Measurements from ENCODE around the gene CNP.

CNP gene

GRCh38 chr17:41942626-41943373 is 23.8 kb upstream of the CNP start:
- no peak for DNase-seq

DNA sequence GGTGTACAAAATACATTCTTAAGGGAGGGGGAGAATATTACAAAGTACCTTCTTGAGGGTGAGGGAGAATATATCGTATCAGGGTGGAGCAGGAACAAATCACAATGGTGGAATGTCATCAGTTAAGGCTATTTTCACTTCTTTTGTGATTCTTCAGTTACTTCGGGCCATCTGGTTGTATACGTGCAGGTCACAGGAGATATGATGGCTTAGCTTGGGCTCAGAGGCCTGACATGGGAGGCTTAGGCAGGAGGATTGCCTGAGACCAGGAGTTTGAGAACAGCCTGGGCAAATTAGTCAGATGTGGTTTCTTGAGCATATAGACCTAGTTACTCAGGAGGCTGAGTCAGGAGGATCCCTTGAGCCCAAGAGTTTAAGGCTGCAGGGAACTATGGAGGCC is 23.1 kb upstream of the CNP start:
- DNase-seq: no peak

GRCh38 chr17:41944943-41945342 is 21.7 kb upstream of the CNP start:
- no peak for DNase-seq

- no peak for DNase-seq
These were observed 17.7 kb upstream of the CNP start for GRCh38 chr17:41948762-41949460.

DNA sequence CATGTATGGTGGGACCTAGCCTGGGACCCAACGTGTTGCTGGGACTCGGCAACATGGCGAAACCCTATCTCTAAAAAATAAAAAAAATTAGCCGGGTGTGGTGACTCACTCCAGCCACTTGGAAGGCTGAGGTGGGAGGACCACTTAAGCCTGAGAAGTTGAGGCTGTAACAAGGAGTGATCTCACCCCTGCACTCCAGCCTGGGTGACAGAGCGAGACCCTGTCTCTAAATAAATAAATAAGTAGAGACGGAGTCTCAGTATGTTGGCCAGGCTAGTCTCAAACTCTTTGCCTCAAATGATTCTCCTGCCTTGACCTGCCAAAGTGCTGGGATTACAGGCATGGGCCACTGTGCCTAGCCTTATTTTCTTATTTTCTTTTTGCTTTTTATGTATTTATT is 10.1 kb upstream of the CNP start:
- no peak for DNase-seq

- DNase-seq: no peak
These were observed 9.3 kb upstream of the CNP start for GRCh38 chr17:41957031-41957868.

DNA sequence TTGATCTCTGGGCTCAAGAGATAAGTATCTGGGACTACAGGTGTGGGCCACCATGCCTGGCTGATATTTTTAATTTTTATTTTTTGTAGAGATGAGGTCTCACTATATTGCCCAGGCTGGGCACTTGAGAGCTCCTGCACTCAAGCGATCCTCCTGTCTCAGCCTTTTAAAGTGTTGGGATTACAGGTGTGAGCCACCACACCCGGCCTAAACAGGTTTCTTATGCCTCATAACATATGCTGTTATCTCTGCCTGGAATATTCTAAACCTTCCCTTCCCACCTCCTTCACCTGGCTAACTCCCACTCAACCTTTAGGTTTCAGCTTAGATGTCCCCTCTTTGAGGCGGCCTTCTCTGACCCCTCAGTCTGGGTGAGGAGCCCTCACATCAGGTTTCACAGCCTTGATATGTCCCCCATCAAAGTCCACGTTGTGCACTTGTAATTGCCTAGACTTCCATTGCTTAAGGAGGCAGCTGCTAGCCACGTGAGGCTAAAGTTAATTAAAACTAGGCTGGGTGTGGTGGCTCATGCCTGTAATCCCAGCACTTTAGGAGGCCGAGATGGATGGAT is 8.6 kb upstream of the CNP start:
- no peak for DNase-seq

DNA sequence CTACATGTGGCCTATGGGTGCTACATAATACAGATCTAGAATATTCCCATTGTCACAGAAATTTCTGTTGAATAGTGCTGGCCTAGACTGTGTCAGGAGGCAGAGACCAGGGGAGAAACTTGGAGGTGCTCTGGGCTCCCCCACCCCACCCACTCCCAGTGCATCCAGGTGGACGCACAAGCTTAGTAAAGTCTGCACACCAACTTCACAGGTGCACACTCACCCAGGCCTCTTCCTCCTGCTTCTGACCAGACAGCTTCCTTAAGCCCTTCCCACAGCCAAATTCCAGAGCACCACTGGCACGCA is 7.6 kb upstream of the CNP start:
- no peak for DNase-seq

DNA sequence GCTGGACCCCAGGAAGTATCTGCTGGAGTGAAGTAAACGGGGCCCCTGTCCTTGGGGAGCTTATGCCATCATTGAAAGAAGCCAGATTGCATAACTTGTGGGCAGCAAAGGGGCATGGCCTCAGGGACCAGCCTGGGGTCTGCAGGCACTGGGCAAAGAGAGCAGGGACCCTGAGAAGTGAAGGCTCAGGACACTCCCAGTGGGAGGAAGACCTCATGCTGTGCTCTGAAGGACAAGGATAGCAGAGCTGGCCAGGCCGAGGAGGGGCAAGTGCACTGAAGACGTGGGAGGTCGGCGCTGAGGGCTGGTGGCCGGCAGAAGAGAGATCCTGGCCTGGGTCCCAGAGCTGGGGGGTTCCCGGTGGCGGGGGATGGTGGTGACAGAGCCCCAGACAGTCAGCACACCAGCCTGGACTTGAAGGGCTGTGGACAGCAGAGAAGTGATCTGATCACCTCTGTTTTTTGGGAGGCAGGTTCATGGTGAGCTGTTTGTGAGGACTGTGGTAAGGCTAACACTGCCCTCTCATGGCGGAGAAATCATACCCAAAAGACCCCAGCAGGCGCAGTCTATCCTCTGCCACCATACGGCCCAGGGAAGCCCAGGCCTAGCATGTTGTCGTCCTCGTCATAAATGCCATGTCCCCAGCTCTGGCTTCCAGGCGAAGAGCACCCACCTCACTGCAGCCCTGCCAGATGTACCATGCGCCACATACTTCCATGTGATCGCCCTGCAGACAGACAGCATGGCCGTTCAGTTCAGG is 7.1 kb upstream of the CNP start:
- DNase-seq: no peak

GRCh38 chr17:41962111-41962510 is 4.5 kb upstream of the CNP start:
- no peak for DNase-seq

DNA sequence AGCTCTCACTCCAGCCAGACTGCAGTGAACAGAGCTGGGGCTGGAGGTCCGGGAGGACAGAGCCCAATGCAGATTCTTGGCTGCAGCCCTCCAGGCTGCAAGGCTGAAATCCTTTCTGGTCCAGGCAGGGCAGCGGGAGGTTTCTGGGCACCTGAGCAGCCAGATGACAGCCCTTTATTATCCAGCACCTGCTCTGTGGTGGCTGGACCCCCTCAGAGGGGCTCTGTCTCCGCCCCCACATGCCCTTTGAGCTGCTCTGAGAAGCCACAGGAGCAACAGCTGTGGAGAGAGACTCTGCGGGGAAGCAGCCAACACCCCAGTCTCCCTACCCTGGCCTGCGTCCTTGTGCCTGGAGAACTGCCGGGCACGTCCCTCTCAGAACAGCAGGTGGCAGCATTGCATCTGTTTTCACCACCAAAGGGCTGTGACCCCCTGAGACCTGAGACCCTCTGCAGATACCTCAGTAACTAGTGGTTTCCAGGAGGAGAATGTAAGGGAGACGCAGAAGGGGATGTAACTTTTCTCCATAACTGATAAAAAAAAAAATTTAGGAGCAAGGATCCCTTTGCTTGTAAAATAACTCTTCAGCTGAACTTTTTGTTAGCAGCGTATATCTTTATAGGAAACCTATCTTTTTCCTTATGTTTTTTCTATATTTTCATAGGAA is 3.7 kb upstream of the CNP start:
- peak; percentile 61 for DNase-seq

DNA sequence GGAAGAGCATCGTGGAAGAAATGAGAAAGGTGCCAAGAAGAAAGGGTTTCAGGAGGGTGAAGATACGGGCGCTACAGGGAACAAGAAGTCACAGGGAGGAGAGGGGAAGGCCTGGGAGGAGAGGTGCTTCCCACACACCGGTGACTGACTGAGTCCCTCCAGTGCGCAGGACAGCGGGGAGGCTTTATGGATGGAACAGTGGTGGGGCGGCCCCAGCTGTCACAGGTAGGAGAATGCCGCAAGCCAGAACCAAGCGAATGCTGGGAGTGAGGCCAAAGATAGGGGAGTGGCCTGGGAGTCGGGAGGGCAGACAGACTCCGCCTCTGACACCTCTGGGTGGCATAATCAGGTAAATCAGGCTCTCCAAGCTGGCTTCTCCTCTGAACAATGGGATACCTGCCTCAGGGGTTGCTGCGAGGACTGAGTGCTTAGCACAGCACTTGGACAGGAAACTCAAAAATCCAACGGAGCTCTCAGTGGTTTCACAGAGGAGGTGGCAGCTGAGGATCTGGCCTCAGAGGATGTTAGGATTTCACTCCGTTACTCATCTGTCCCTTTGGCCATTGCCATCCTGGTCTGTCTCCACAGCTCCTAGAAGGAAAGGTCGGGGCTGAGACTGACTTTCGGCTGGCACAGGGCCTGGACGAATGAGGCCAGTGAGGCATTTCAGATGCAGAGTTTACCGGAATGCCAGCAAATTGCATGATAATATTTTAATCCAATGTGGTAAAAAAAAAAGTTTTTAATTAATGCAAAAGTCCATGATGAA is 717 bp upstream of the CNP start:
- peak; percentile 92 for DNase-seq

- DNase-seq: no peak
These were observed 736 bp downstream of the CNP start for GRCh38 chr17:41967141-41967920.

DNA sequence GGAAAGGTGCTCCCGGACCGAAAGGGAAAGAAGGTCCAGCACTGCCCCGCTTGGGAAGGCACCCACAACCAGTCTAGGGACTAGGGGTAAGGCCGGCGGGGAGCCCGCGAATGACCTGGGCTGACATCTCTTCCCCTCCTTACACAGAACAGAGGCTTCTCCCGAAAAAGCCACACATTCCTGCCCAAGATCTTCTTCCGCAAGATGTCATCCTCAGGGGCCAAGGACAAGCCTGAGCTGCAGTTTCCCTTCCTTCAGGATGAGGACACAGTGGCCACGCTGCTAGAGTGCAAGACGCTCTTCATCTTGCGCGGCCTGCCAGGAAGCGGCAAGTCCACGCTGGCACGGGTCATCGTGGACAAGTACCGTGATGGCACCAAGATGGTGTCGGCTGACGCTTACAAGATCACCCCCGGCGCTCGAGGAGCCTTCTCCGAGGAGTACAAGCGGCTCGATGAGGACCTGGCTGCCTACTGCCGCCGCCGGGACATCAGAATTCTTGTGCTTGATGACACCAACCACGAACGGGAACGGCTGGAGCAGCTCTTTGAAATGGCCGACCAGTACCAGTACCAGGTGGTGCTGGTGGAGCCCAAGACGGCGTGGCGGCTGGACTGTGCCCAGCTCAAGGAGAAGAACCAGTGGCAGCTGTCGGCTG is 1.5 kb downstream of the CNP start:
- DNase-seq: no peak

DNA sequence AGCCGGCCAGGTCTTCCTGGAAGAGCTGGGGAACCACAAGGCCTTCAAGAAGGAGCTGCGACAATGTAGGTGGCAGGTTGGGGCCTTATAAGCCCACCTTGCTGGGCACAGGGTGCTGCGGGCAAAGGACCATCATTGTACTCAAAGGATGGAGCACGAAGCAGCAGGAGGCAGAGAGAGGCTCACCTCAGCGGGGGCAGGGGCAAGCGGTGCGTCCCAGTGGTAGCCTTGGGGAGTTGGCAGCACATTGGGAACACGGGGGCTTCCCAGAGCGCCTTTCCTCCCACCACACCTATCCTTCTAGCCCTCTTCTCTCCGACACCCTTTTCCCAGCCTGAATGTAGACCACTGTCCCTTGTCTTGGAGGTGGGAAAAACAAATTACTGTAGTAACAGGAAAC is 2.1 kb downstream of the CNP start:
- DNase-seq: no peak

DNA sequence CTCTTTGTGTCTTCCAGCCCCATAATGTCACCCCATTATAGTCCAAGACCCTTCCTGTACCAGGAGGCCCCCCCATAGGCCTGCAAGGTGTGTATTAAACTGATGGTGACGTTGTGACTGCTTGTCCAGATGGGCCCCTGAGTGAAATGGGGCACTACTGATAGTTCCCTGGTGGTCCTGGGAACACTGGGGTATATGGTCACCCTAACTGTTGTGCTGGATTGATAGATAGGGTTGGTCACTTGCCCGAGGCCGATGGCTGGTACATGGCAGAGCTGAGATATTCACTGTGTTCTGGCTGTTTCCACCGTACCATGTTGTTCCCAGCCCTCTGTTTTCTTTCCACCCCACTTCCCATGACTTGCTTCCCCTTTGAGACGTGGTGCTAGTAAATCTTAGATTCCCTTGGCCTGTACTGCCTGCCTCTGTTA is 4.3 kb downstream of the CNP start:
- DNase-seq: no peak

- no peak for DNase-seq
These were observed 5.3 kb downstream of the CNP start for GRCh38 chr17:41971721-41972523.

DNA sequence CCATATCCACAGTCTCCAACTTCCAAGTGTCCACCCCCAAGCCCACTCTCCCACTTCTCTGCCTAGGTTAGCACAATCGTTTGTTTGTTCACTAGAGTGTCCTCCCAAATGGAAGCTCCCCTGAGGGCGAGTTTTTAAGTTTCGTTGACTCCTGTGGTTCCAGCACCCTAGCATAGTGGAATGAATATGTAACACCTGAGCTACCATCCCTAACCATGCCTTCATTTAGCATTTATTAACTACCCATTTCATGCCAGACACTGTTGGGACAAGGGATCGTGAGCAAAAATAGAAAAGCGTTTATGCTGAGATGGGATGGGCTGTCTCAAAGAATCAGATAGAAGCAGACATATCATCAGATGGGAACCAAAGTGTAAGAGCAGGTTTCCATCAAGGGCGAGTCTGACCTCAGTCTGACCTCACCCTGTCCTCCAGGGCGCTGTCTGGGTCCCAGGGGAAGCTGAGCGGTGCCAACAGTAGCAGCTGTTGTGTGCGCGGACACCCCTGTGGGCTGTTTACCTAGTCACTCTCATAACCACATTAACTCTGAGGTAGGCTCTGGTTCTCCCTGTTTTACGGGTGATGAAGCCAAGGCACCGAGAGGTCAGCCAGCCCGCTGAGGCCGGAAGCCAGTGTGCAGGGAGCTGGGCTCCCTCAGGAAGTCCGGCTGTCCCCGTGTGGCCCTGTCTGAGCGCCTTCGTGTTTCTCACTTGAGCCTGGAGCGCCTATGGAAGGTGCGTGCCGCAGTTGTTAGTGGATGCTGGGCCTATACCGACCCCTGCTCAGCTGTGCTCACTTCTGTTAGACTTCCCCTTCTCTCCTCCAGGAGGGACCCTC is 6.2 kb downstream of the CNP start:
- DNase-seq: peak; percentile 30
